GM15510 (cell line): ENCODE measurements around the gene FAH.

Source experiments
- POLR2A ChIP-seq: IDR thresholded peaks from 3 replicates; pipeline ENCODE4 v1.6.1; 2011; ENCODE audit warnings: borderline replicate concordance; ENCODE audit not compliant: insufficient read length; ENCODE audit errors: extremely low read depth

Gene FAH

GRCh38 chr15:80152896-80153876 is at the start of gene FAH:
TSS of gene FAH (plus strand) at chr15:80152999. CDS start at chr15:80153055, 56 bp downstream.
- TF ChIP-seq POLR2A: peak; percentile 47

GRCh38 chr15:80105193-80105592 is 47.6 kb upstream of the FAH start:
- TF ChIP-seq POLR2A: no peak

GRCh38 chr15:80105595-80105994 is 47.2 kb upstream of the FAH start:
- TF ChIP-seq POLR2A: no peak

GRCh38 chr15:80106051-80106450 is 46.7 kb upstream of the FAH start:
- TF ChIP-seq POLR2A: no peak

- TF ChIP-seq POLR2A: no peak
These were observed 45.6 kb upstream of the FAH start for GRCh38 chr15:80107204-80107603.

- no peak for TF ChIP-seq POLR2A
These were observed 45.0 kb upstream of the FAH start for GRCh38 chr15:80107774-80108173.

- TF ChIP-seq POLR2A: no peak
These were observed 43.4 kb upstream of the FAH start for GRCh38 chr15:80109388-80109787.

- TF ChIP-seq POLR2A: no peak
These were observed 41.9 kb upstream of the FAH start for GRCh38 chr15:80110920-80111319.

- no peak for TF ChIP-seq POLR2A
These were observed 38.7 kb upstream of the FAH start for GRCh38 chr15:80114114-80114513.

- TF ChIP-seq POLR2A: no peak
These were observed 37.8 kb upstream of the FAH start for GRCh38 chr15:80115021-80115420.

GRCh38 chr15:80118956-80119355 is 33.8 kb upstream of the FAH start:
- TF ChIP-seq POLR2A: no peak

GRCh38 chr15:80120636-80121035 is 32.2 kb upstream of the FAH start:
- no peak for TF ChIP-seq POLR2A

GRCh38 chr15:80121546-80121945 is 31.3 kb upstream of the FAH start:
- TF ChIP-seq POLR2A: no peak

- TF ChIP-seq POLR2A: no peak
These were observed 29.8 kb upstream of the FAH start for GRCh38 chr15:80123034-80123433.

GRCh38 chr15:80127911-80128310 is 24.9 kb upstream of the FAH start:
- no peak for TF ChIP-seq POLR2A

GRCh38 chr15:80132382-80132781 is 20.4 kb upstream of the FAH start:
- TF ChIP-seq POLR2A: no peak
